HG02623 (cell line): Measurements from ENCODE around the gene REV1.
"Not testable (repeated sequence)": the region's sequence is repeated elsewhere in the genome, so short reads cannot be mapped to it uniquely, and the experiment has no call there.

ENCODE experiments used
- ATAC-seq: cut with Tn5 transposase; IDR thresholded peaks from one replicate; pipeline ENCODE4 v1.9.1; 2021; ENCODE audit warnings: moderate library complexity; ENCODE audit not compliant: unreplicated experiment

Gene REV1

GRCh38 chr2:99487906-99488305, 1.9 kb downstream of the REV1 start:
- ATAC-seq: no peak

DNA sequence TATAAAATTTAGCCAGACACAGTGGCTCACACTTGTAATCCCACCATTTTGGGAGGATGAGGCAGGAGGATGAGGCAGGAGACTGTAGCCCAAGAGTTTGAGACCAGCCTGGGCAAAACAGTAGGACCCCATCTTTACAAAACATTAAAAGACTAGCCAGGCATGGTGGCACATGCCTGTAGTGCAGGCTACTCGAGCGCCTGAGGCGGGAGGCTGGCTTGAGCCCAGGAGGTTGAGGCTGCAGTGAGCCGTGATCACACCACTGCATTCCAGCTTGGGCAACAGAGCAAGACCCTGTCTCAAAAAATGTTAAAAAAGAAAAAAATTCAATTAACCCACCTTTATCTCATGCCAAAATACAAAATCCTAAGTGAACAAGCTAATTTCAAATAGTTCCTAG, 4.0 kb downstream of the REV1 start:
- ATAC-seq: no peak

- no peak for ATAC-seq
Observed at GRCh38 chr2:99485411-99485810, 4.4 kb downstream of the REV1 start.

DNA sequence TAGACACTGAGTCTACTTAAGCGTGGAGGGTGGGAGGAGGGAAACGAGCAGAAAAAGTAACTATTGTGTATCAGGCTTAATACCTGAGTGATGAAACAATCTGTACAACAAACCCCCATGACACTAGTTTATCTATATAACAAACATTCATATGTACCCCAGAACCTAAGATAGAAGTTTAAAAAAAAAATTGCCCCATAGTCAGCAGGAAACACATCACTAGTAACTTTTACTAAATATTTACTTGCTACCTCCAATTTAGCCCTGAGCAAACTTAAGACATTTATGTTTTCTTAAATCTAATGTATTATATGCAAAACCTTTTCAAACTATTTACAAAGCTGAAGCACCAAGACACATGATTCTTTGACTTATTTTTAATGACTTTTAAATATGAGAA, 5.6 kb downstream of the REV1 start:
- no peak for ATAC-seq

DNA sequence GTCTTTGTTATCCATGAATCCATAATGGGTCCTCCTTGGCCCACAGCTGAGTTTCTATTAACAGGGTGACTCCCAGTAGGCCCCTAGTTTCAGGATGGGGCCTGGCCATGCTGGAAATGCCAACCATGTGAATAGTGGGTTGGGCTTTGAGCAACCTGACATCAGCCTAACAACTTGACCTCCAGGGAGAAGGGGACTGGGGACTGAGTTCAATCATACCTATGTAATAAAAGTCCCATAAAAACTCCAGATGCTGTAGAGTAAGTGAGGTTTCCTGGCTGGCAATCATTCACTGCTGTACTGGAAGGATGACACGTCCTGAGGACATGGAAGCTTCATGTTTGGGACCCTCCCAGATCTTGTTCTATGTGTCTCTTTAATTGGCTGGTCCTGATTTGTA, 7.9 kb downstream of the REV1 start:
- no peak for ATAC-seq

- ATAC-seq: no peak
Observed at GRCh38 chr2:99481527-99481926, 8.3 kb downstream of the REV1 start.

GRCh38 chr2:99480390-99480789, 9.4 kb downstream of the REV1 start:
- no peak for ATAC-seq

GRCh38 chr2:99478632-99479031, 11.2 kb downstream of the REV1 start:
- ATAC-seq: no peak

- ATAC-seq: no peak
Observed at GRCh38 chr2:99477054-99477453, 12.8 kb downstream of the REV1 start.

- ATAC-seq: no peak
Observed at GRCh38 chr2:99476629-99477028, 13.2 kb downstream of the REV1 start.

- not testable (repeated sequence) for ATAC-seq
Observed at GRCh38 chr2:99475095-99475494, 14.7 kb downstream of the REV1 start.

DNA sequence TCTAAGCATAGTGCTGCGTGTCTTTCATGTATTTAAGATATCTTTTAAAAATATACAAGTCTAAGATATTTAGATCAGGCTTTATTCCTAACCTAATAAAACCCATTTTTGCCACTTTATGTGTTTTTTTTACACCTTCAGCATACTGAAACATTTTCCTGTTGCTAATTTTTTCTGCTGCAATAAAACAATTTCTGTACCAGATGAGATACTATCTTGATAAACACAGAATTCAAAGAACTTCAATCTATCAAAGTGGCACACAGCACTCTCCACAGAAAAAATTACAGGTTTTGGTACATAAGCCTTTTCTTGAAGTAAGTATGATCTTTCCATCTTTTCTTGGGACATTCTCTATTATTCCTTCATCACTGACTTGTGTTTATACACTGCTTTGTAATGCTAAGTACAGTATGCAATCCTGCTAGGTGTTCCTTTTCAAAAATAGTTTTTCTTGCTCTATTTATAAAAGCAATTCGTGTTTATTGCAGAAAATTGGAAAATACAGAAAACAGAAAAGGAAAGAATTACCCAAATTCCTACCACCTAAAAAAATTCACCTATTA, 16.2 kb downstream of the REV1 start:
- ATAC-seq: no peak

DNA sequence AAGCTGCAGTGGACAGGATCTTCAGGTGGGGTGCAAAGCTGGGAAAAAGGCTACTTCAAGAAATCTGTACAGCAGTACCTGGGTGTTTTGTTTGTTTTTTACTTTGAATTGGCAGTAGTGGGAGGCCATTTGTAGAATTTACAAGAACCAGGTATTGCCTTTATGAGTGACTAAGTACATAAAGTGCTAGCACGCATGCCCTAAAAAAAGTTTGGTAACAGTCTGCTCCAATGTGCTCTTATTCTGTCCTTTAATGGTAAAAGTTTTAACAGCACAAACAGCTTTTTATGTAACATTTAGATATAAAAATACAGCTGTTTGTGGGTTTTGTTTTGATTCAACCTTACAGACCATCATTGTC, 17.2 kb downstream of the REV1 start:
- ATAC-seq: no peak

DNA sequence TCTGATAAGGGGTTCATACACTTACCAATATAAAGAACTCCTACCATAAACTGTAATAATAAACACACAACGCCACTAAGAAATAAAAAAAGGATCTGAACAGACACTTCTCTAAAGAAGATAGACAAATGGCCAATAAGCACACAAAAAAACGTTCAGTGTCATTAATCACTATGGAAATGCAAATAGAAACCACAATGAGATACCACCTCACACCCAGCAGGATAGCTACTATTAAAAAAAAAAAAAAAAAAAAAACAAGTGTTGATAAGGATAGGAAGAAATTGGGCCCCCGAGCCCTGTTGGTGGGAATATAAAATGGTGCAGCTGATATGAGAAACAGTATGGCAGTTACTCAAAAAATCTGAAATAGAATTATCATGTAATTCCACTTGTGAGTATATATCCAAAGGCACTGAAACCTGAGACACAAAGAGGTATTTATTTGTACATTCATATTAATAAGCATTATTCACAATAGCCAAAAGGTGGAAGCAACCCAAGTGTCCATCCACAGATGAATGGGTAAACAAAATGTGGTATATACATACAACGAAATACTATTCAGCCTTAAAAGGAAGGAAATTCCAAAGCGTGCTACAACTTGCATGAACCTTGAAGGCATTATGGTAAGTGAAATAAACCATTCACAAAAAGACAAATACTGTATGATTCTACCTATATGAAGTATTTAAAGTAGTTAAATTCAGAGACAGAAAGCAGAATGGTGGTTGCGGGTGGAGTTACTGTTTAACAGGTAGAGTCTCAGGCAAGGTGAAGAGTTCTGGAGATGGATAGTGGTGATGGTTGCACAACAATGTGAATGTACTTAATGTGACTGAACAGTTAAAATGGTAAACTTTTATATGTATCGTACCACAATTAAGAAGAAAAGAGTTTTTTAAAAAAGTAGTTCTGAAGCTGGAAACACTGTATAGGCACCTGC, 17.9 kb downstream of the REV1 start:
- ATAC-seq: no peak

- no peak for ATAC-seq
Observed at GRCh38 chr2:99470957-99471356, 18.9 kb downstream of the REV1 start.

- ATAC-seq: not testable (repeated sequence)
Observed at GRCh38 chr2:99470459-99470858, 19.4 kb downstream of the REV1 start.

GRCh38 chr2:99469394-99469793, 20.4 kb downstream of the REV1 start:
- ATAC-seq: no peak

DNA sequence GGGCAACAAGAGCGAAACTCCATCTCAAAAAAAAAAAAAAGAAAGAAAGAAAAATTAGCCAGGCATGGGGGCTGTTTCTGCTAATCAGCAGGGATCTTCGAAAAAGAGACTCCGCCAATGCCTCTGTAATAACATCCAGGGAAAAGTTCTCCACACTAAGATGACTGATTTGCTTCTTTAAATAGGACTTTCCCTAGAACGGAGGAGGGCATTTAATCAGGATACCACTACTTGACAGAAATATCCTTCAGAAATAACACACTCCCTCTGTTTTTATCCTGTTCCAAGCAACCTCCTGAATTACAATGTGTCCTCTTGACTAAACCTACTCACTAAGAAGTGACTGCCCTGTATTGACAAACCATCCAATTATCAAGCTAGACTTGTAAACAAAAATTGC, 21.7 kb downstream of the REV1 start:
- ATAC-seq: no peak

DNA sequence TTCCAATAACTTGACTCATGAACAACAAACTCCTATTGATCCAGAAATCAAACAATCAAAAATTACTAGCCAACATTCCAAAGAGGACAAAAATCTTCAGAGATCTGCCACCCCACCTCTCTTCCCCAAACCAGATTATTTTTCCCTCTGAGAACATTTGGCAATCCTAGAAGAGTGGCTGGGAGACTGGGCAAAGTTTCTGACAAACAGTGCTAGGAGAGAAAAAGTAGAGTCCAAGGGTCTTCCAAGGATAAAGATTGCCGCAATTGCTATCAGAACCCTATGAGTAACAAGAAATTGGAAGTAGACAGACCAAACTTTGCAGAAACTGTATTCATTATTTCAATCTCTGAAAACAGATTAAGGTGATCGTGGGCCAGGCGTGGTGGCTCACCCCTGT, 22.4 kb downstream of the REV1 start:
- no peak for ATAC-seq

- ATAC-seq: no peak
Observed at GRCh38 chr2:99461828-99462483, 27.9 kb downstream of the REV1 start.

- no peak for ATAC-seq
Observed at GRCh38 chr2:99458529-99458928, 31.3 kb downstream of the REV1 start.

DNA sequence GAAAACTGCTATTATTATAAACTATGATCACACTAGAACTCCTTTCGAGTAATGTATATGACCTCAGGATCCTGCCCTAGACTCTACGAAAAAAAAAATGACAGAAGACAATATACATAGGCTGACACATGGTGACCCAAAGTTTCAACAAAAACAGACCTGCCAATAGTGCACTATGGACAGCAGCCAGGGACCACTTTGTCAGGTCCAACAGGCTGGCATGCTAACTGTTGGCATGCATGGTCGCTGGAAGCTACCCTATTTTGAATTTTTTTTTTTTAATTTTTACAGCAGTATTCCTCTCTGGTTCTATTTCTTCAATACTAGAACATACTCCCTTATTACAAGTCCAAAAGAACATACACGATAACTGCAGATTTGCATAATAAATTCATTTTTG, 38.1 kb downstream of the REV1 start:
- no peak for ATAC-seq
